ENCODE measurements around the gene TMEM232.

GRCh38 chr5:110752953-110753352 is 26.5 kb upstream of the TMEM232 start:
- no peak for TF ChIP-seq CTCF (conservative IDR thresholded peaks at IDR 0.05; ENCODE audit: low read depth, low read length)
- TF ChIP-seq POLR2A (IDR thresholded peaks at IDR 0.05; ENCODE audit: low read depth, low read length): no peak
- TF ChIP-seq RCOR1 (IDR thresholded peaks at IDR 0.05; ENCODE audit: insufficient replicate concordance, low read length): no peak
- TF ChIP-seq RAD21 (IDR thresholded peaks at IDR 0.05; ENCODE audit: low read length): no peak
- TF ChIP-seq NFE2L2 (IDR thresholded peaks at IDR 0.05; ENCODE audit: low read depth, low read length): no peak
- no peak for TF ChIP-seq FOS (IDR thresholded peaks at IDR 0.05; ENCODE audit: low read depth, low read length)
- TF ChIP-seq BHLHE40 (IDR thresholded peaks at IDR 0.05; ENCODE audit: low read depth, low read length): no peak
- no peak for TF ChIP-seq MAZ (IDR thresholded peaks at IDR 0.05; ENCODE audit: borderline replicate concordance, low read depth, low read length)
- TF ChIP-seq USF2 (IDR thresholded peaks at IDR 0.05; ENCODE audit: low read depth, low read length): no peak
- TF ChIP-seq SMC3 (IDR thresholded peaks at IDR 0.05; ENCODE audit: low read depth, low read length): no peak
- TF ChIP-seq MAFK (IDR thresholded peaks at IDR 0.05; ENCODE audit: low read depth, low read length): no peak
- TF ChIP-seq CEBPB (IDR thresholded peaks at IDR 0.05; ENCODE audit: low read depth, low read length): no peak
- TF ChIP-seq RFX5 (IDR thresholded peaks at IDR 0.05; ENCODE audit: low read depth, low read length): no peak
- TF ChIP-seq CHD1 (IDR thresholded peaks at IDR 0.05; ENCODE audit: low read depth, low read length): no peak
